Ovary (tissue), 9 donors: ENCODE measurements around the gene SMIM12. TPM values are rescaled to one million over a fixed set of nuclear protein-coding genes. Genes with fewer than 3 reads are reported as not detected.

ENCODE experiments used
- DNase-seq, 5 donors: peaks; one replicate each; pipeline ENCODE4 v3.0.0-alpha.2; 2019 to 2020
- H3K27ac ChIP-seq, 2 donors: fragments of 200-600 bp; one replicate each; pipeline versions ENCODE4 v1.5.1 to v1.8.0; 2019 to 2022
- H3K27me3 ChIP-seq: fragments of 200-600 bp; one replicate; pipeline ENCODE4 v1.8.0; 2022
- H3K36me3 ChIP-seq: fragments of 200-600 bp; sonication (generic); one replicate; pipeline ENCODE4 v1.5.1; 2019
- H3K4me1 ChIP-seq: one replicate; pipeline ENCODE4 v1.8.1; 2013; ENCODE audit warnings: mild to moderate bottlenecking, moderate library complexity; ENCODE audit not compliant: insufficient read depth
- H3K4me3 ChIP-seq: fragments of 200-600 bp; sonication (generic); one replicate; pipeline ENCODE4 v1.5.1; 2017
- H3K9me3 ChIP-seq, 2 donors: fragments of 200-600 bp in 1 of 2; sonication (generic) in 1 of 2; one replicate each; pipeline versions ENCODE4 v1.5.1 to v1.8.1; 2013 to 2019; ENCODE audit warnings: mild to moderate bottlenecking in 1 of 2, moderate library complexity in 1 of 2
- EP300 ChIP-seq: sonication (generic); formaldehyde crosslinking; IDR thresholded peaks from one replicate; pipeline ENCODE4 v1.6.1; 2017; ENCODE audit warnings: antibody characterized with exemption
- POLR2A ChIP-seq: fragments of 450-650 bp; IDR thresholded peaks from one replicate; pipeline ENCODE4 v1.6.1; 2017; ENCODE audit warnings: antibody characterized with exemption, mild to moderate bottlenecking, moderate library complexity
- WGBS, 3 donors: extraction: QIAGEN DNeasy Blood & Tissue Kit in 1 of 3; methylation state at CpG; one replicate each; pipeline versions ENCODE4 v1.1.5 to v1.1.7; 2013 to 2017; 5-methylcytosine and 5-hydroxymethylcytosine counted together
- intact Hi-C, 4 donors: fragments of 100-400 bp; cut with DNase I; formaldehyde crosslinking; loops; one replicate each; pipeline versions ENCODE4 v1.11.0 to v1.15.1; 2022 to 2023
- polyA plus RNA-seq, 2 donors: library from polyadenylated mRNA; stranded (reverse); fragments of 200-250 nt in 1 of 2; fragments of 350-450 nt in 1 of 2; fragmentation: Illumina TruSeq in 1 of 2; extraction: RNeasy Lipid Tissue Mini Kit (QIAGEN cat#74804) in 1 of 2; gene quantifications; one replicate each; pipeline ENCODE4 v1.2.3, GENCODE V29; 2013 to 2014
- total RNA-seq, 7 donors: library from RNA; depleted of rRNA in 2 of 7; stranded (reverse); fragments of >200 nt in 2 of 7; fragmentation: NEBNext Ultra II Directional in 3 of 7; extraction: Animal tissue kit (Norgen Biotek cat#: 25700) in 3 of 7; gene quantifications; one replicate each; pipeline versions ENCODE4 v1.1.0 to v1.2.4, GENCODE V29; 2016 to 2023
- TF ChIP-seq, protein P1 (sequence below), 3 donors: fragments of 450-650 bp in 2 of 3; fragments of 200-600 bp in 1 of 3; IDR thresholded peaks; one replicate each; pipeline versions ENCODE4 v1.5.1 to v1.8.0; 2016 to 2022; ENCODE audit warnings: antibody characterized with exemption in 3 of 3, mild to moderate bottlenecking in 1 of 3
- donor health status: DM: no; HTN: no; CAD: no; lungs with moderate emphysema.
- donor health status: DM: no; HTN: no; CAD: no.
- donor health status: Bipolar disorder and iron deficiency.
- donor health status: DM: yes; HTN: yes; CAD: no.
- donor health status: DM: no; HTN: no; CAD: no.
- donor health status: DM: yes; HTN: yes; CAD: no.

SMIM12 gene
- total and polyA plus RNA-seq, 9 donors, result 15.4 to 32.3 (median 24.4) TPM

GRCh38 chr1:34839526-34840305 lies 19.8 kb downstream of the SMIM12 start:
- Histone ChIP-seq H3K36me3 (no peaks in the 10 kb centered on the region), H3K4me3 (no peak overlapping the region), H3K4me1 (no peaks in the 10 kb centered on the region), H3K27ac (no peak overlapping the region), H3K9me3 (no peaks in the 10 kb centered on the region), H3K27me3 (no peaks in the 10 kb centered on the region)
- intact Hi-C loops, result no loop called here
- WGBS, 3 donors, result 74 to 88% (median 79%) methylated on average over 14 of the region's 14 CpGs
- no peak for DNase-seq
- TF ChIP-seq, protein P1, sequence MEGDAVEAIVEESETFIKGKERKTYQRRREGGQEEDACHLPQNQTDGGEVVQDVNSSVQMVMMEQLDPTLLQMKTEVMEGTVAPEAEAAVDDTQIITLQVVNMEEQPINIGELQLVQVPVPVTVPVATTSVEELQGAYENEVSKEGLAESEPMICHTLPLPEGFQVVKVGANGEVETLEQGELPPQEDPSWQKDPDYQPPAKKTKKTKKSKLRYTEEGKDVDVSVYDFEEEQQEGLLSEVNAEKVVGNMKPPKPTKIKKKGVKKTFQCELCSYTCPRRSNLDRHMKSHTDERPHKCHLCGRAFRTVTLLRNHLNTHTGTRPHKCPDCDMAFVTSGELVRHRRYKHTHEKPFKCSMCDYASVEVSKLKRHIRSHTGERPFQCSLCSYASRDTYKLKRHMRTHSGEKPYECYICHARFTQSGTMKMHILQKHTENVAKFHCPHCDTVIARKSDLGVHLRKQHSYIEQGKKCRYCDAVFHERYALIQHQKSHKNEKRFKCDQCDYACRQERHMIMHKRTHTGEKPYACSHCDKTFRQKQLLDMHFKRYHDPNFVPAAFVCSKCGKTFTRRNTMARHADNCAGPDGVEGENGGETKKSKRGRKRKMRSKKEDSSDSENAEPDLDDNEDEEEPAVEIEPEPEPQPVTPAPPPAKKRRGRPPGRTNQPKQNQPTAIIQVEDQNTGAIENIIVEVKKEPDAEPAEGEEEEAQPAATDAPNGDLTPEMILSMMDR (IDR thresholded peaks at IDR 0.05), result no peak
- no peak for TF ChIP-seq EP300
- no peak for TF ChIP-seq POLR2A

- no peak for DNase-seq
- no peaks in the 10 kb centered on the region for H3K36me3 ChIP-seq
- no peak for TF ChIP-seq POLR2A
- no peak for TF ChIP-seq EP300
- TF ChIP-seq, protein P1 (IDR thresholded peaks at IDR 0.05), result no peak
- WGBS, 3 donors, result 86 to 97% (median 90%) methylated on average over 1 of the region's 1 CpG
- H3K4me3 ChIP-seq, result no peak overlapping the region
- intact Hi-C loops, result no loop called here
- no peaks in the 10 kb centered on the region for H3K9me3 ChIP-seq
- no peak overlapping the region for H3K27ac ChIP-seq
- no peaks in the 10 kb centered on the region for H3K4me1 ChIP-seq
- H3K27me3 ChIP-seq, result no peaks in the 10 kb centered on the region
These were observed 25.8 kb downstream of the SMIM12 start for GRCh38 chr1:34833711-34834110.

GRCh38 chr1:34831721-34832246 lies 27.8 kb downstream of the SMIM12 start:
- no peaks in the 10 kb centered on the region for H3K9me3 ChIP-seq
- DNase-seq, result no peak
- no peaks in the 10 kb centered on the region for H3K36me3 ChIP-seq
- 64 to 71% (median 67%) methylated on average over 6 of the region's 6 CpGs for WGBS, 3 donors
- no peaks in the 10 kb centered on the region for H3K27me3 ChIP-seq
- TF ChIP-seq POLR2A (no peak), EP300 (no peak)
- TF ChIP-seq, protein P1 (IDR thresholded peaks at IDR 0.05), result no peak
- H3K4me1 ChIP-seq, result no peaks in the 10 kb centered on the region
- H3K27ac ChIP-seq, result no peak overlapping the region
- intact Hi-C loops, result no loop called here
- no peak overlapping the region for H3K4me3 ChIP-seq

- whole genome bisulfite sequencing, 3 donors, result 72 to 82% (median 76%) methylated on average over 3 of the region's 3 CpGs
- Histone ChIP-seq H3K4me3 (no peak overlapping the region), H3K27me3 (no peaks in the 10 kb centered on the region), H3K4me1 (peaks cover 7% of the 10 kb centered on the region), H3K9me3 (no peaks in the 10 kb centered on the region), H3K36me3 (no peaks in the 10 kb centered on the region), H3K27ac (no peak overlapping the region)
- DNase-seq, result no peak
- intact Hi-C loops, result loop anchor here in 1 of 4 donors (5.0 kb wide), 1 partner anchor 1417 kb away; no protein-coding TSS in a partner anchor
- no peak for TF ChIP-seq EP300
- TF ChIP-seq, protein P1 (IDR thresholded peaks at IDR 0.05), result no peak
- no peak for TF ChIP-seq POLR2A
These were observed 30.3 kb downstream of the SMIM12 start for GRCh38 chr1:34829250-34829649.
